A549 (cell line): ENCODE results near the gene SPSB4. TPM values are rescaled to one million over a fixed set of nuclear protein-coding genes. Genes with fewer than 3 reads are reported as not detected.

ENCODE experiments used
- ATAC-seq, 2 experiments: fragments of 200-7000 bp in 1 of 2; fragments of >200 bp in 1 of 2; cut with Nextera tagmentation in 1 of 2; cut with Tn5 transposase in 1 of 2; 3 replicates each; pipeline versions ENCODE4 v1.8.0 to v1.9.1; 2018 to 2020; ENCODE audit warnings: mild to moderate bottlenecking in 1 of 2, moderate library complexity in 1 of 2
- CTCF ChIA-PET: fragments of 300-600 bp; sonication (Branson Sonifier 250); formaldehyde crosslinking; extraction: SDS; loops from one replicate; lab custom pipeline; 2021; ENCODE audit warnings: antibody characterized with exemption, inconsistent platforms; lab: Yijun Ruan, JAX
- POLR2A ChIA-PET: fragments of 350-600 bp; formaldehyde crosslinking; extraction: SDS; loops from one replicate; lab custom pipeline; 2021; ENCODE audit warnings: antibody characterized with exemption, inconsistent platforms; lab: Yijun Ruan, JAX
- DNase-seq, 2 experiments: peaks; one replicate each; pipeline versions ENCODE4 v3.0.0 to v3.0.0-alpha.2; 2011 to 2016; ENCODE audit warnings: low read depth in 1 of 2, low spot score in 1 of 2
- FAIRE-seq: peaks from 2 replicates; lab custom pipeline; 2011; peaks lifted over from hg19 to GRCh38; lab: Jason Lieb, UNC
- H3K27ac ChIP-seq, 2 experiments: fragments of >200 bp; sonication (Bioruptor Twin); formaldehyde crosslinking; 3 replicates each; pipeline ENCODE4 v1.5.1; 2016 to 2017
- H3K4me1 ChIP-seq: fragments of >200 bp; sonication (Bioruptor Twin); formaldehyde crosslinking; 3 replicates; pipeline ENCODE4 v1.6.1; 2016
- H3K4me2 ChIP-seq: fragments of >200 bp; sonication (Bioruptor Twin); formaldehyde crosslinking; 3 replicates; pipeline ENCODE4 v1.6.1; 2016
- H3K4me3 ChIP-seq: fragments of >200 bp; sonication (Bioruptor Twin); formaldehyde crosslinking; 3 replicates; pipeline ENCODE4 v1.5.1; 2016
- H3K9me3 ChIP-seq: fragments of >200 bp; sonication (Bioruptor Twin); formaldehyde crosslinking; 3 replicates; pipeline ENCODE4 v1.6.1; 2016
- ATOH8 ChIP-seq: fragments of 250-450 bp; sonication (Bioruptor Pico); IDR thresholded peaks from 2 replicates; pipeline ENCODE4 v1.5.0; 2020; ENCODE audit warnings: low read depth, mild to moderate bottlenecking, moderate library complexity
- BCL3 ChIP-seq: fragments of >200 bp; sonication (Bioruptor Twin); formaldehyde crosslinking; IDR thresholded peaks from 3 replicates; pipeline ENCODE4 v1.6.1; 2016
- CBX2 ChIP-seq: fragments of 200-600 bp; sonication (generic); IDR thresholded peaks from 2 replicates; pipeline ENCODE4 v1.6.1; 2016; ENCODE audit warnings: low read depth, mild to moderate bottlenecking, borderline replicate concordance
- CTCF ChIP-seq: fragments of >200 bp; sonication (Bioruptor Twin); formaldehyde crosslinking; IDR thresholded peaks from 3 replicates; pipeline ENCODE4 v1.5.1; 2016
- EHMT2 ChIP-seq: fragments of 200-600 bp; sonication (generic); IDR thresholded peaks from 2 replicates; pipeline ENCODE4 v1.6.1; 2016; ENCODE audit warnings: antibody characterized with exemption, low read depth, mild to moderate bottlenecking, moderate library complexity
- ESRRA ChIP-seq: fragments of 150-350 bp; IDR thresholded peaks from 2 replicates; pipeline ENCODE4 v1.6.1; 2014; ENCODE audit warnings: mild to moderate bottlenecking, low read length, borderline replicate concordance
- FOXS1 ChIP-seq: fragments of 250-450 bp; sonication (Bioruptor Pico); IDR thresholded peaks from 2 replicates; pipeline ENCODE4 v1.5.0; 2020; ENCODE audit warnings: mild to moderate bottlenecking, moderate library complexity
- GATA3 ChIP-seq: IDR thresholded peaks from 2 replicates; pipeline ENCODE4 v1.6.1; 2012; ENCODE audit warnings: borderline replicate concordance
- HEYL ChIP-seq: fragments of 250-450 bp; sonication (Bioruptor Pico); IDR thresholded peaks from 2 replicates; pipeline ENCODE4 v1.8.0; 2021; ENCODE audit warnings: mild to moderate bottlenecking, moderate library complexity
- HOXA7 ChIP-seq: fragments of 250-450 bp; sonication (Bioruptor Pico); IDR thresholded peaks from 2 replicates; pipeline ENCODE4 v1.5.0; 2020; ENCODE audit warnings: mild to moderate bottlenecking, moderate library complexity
- HOXB5 ChIP-seq: fragments of 250-450 bp; sonication (Bioruptor Pico); IDR thresholded peaks from 2 replicates; pipeline ENCODE4 v1.5.0; 2020; ENCODE audit warnings: mild to moderate bottlenecking, moderate library complexity
- KDM1A ChIP-seq: fragments of 200-600 bp; sonication (generic); IDR thresholded peaks from 2 replicates; pipeline ENCODE4 v1.6.1; 2016; ENCODE audit warnings: low read depth, mild to moderate bottlenecking
- KDM5A ChIP-seq: fragments of 200-600 bp; sonication (generic); IDR thresholded peaks from 2 replicates; pipeline ENCODE4 v1.6.1; 2016; ENCODE audit warnings: antibody characterized with exemption, mild to moderate bottlenecking
- MAFK ChIP-seq: fragments of 450-650 bp; IDR thresholded peaks from 2 replicates; pipeline ENCODE4 v1.6.1; 2014; ENCODE audit not compliant: partially characterized antibody
- NFE2L2 ChIP-seq: fragments of 150-350 bp; conservative IDR thresholded peaks from 2 replicates; pipeline ENCODE4 v1.6.1; 2014; ENCODE audit warnings: low read length
- NPAS2 ChIP-seq: fragments of 250-450 bp; sonication (Bioruptor Pico); IDR thresholded peaks from 2 replicates; pipeline ENCODE4 v1.8.0; 2022; ENCODE audit warnings: mild to moderate bottlenecking, moderate library complexity, borderline replicate concordance
- PBX3 ChIP-seq: IDR thresholded peaks from 2 replicates; pipeline ENCODE4 v1.6.1; 2012
- POLR2AphosphoS2 ChIP-seq: conservative IDR thresholded peaks from 2 replicates; pipeline ENCODE4 v1.6.1; 2012; ENCODE audit warnings: low read length, improper control_type of control experiment, inconsistent platforms
- RARB ChIP-seq: fragments of 250-450 bp; sonication (Bioruptor Pico); IDR thresholded peaks from 2 replicates; pipeline ENCODE4 v1.8.0; 2021; ENCODE audit warnings: mild to moderate bottlenecking, moderate library complexity
- RCOR1 ChIP-seq: fragments of 150-350 bp; IDR thresholded peaks from 2 replicates; pipeline ENCODE4 v1.6.1; 2014; ENCODE audit warnings: antibody characterized with exemption, low read length, low read depth
- SMC3 ChIP-seq: fragments of >200 bp; sonication (Bioruptor Twin); formaldehyde crosslinking; IDR thresholded peaks from 3 replicates; pipeline ENCODE4 v1.6.1; 2018; ENCODE audit warnings: inconsistent platforms
- SREBF2 ChIP-seq: fragments of 450-650 bp; IDR thresholded peaks from 2 replicates; pipeline ENCODE4 v1.6.1; 2014; ENCODE audit warnings: mild to moderate bottlenecking, moderate library complexity
- WGBS: methylation state at CpG from one replicate; pipeline ENCODE4 v1.1.6; 2017; ENCODE audit errors: missing lambda C conversion rate; 5-methylcytosine and 5-hydroxymethylcytosine counted together
- polyA plus RNA-seq, 4 experiments: library from polyadenylated mRNA; depleted of rRNA in 3 of 4; stranded (reverse); fragments of >200 nt; fragmentation: RNase III in 1 of 4; extraction: RNeasy Plus Mini Kit Qiagen cat#74134 plus additional on column Dnase treatment in 1 of 4; gene quantifications; 2 replicates in 3 of 4; 3 replicates in 1 of 4; pipeline ENCODE4 v1.2.3, GENCODE V29; 2011 to 2017

SPSB4 gene
- polyA plus RNA-seq, 2 of the 4 experiments (the other 2 are of a cell fraction), result 0.03 to 0.04 TPM

GRCh38 chr3:141021261-141021660, 29.9 kb upstream of the SPSB4 start (continued):
- TF ChIP-seq PBX3 (no peak), POLR2AphosphoS2 (no peak), HEYL (no peak), ATOH8 (CRISPR knock-in tag) (no peak), RARB (no peak), GATA3 (no peak)

GRCh38 chr3:141030296-141030695, 20.9 kb upstream of the SPSB4 start:
- TF ChIP-seq ESRRA (no peak), HOXA7 (no peak), FOXS1 (no peak), CBX2 (no peak), NPAS2 (CRISPR knock-in tag) (no peak)
- no peaks in the 10 kb centered on the region for H3K4me1 ChIP-seq
- H3K4me2 ChIP-seq, result no peak overlapping the region
- DNase-seq (no peak), ATAC-seq (no peak), FAIRE-seq (no peak)
- H3K4me3 ChIP-seq, result no peak overlapping the region
- CTCF ChIA-PET, result interaction anchor here (0.5 kb wide), 1 partner anchor 10 kb away, joined by 4 read pairs; no protein-coding TSS in a partner anchor
- H3K9me3 ChIP-seq, result no peaks in the 10 kb centered on the region
- WGBS, result 81% methylated on average over 6 of the region's 22 CpGs
- POLR2A ChIA-PET, result no interaction called here
- H3K27ac ChIP-seq, result no peak overlapping the region

- no peak for ATAC-seq
- no peak for DNase-seq
- CTCF ChIA-PET, result interaction anchor here (0.7 to 1.9 kb wide), 2 partner anchors 9 to 12 kb away, joined by 4 read pairs; partner anchors contain the start of gene SPSB4
Measured at GRCh38 chr3:141039589-141039988, 11.6 kb upstream of the SPSB4 start.

More at GRCh38 chr3:141039589-141039988, 11.6 kb upstream of the SPSB4 start:
- Histone ChIP-seq H3K27ac (no peak overlapping the region), H3K9me3 (no peaks in the 10 kb centered on the region), H3K4me2 (no peak overlapping the region), H3K4me1 (no peaks in the 10 kb centered on the region), H3K4me3 (no peak overlapping the region)
- 4% methylated on average over 5 of the region's 5 CpGs for WGBS
- no peak for FAIRE-seq
- TF ChIP-seq RCOR1, result no peak
- TF ChIP-seq SMC3, result no peak
- no peak for TF ChIP-seq EHMT2
- no peak for TF ChIP-seq KDM5A
- no peak for TF ChIP-seq BCL3
- TF ChIP-seq POLR2AphosphoS2, result no peak
- no peak for TF ChIP-seq NFE2L2
- TF ChIP-seq HOXA7, result no peak
- TF ChIP-seq MAFK, result no peak
- no peak for TF ChIP-seq HOXB5 (CRISPR knock-in tag)
- TF ChIP-seq KDM1A, result no peak
- TF ChIP-seq SREBF2, result no peak
- no peak for TF ChIP-seq CTCF
- POLR2A ChIA-PET, result no interaction called here
